CD4-positive, alpha-beta memory T cell (primary cell): ENCODE data around the gene MON1A. TPM values are rescaled to one million over a fixed set of nuclear protein-coding genes. Genes with fewer than 3 reads are reported as not detected.
"Not testable (repeated sequence)": the region's sequence is repeated elsewhere in the genome, so short reads cannot be mapped to it uniquely, and the experiment has no call there.

ENCODE experiments used
- CTCF ChIA-PET: fragments of 350-600 bp; sonication (Branson Sonifier 250); formaldehyde crosslinking; loops from one replicate; lab custom pipeline; 2021; ENCODE audit warnings: inconsistent platforms; ENCODE audit not compliant: partially characterized antibody; lab: Charles Lee
- POLR2A ChIA-PET: fragments of 350-600 bp; sonication (Branson Sonifier 250); formaldehyde crosslinking; loops from one replicate; lab custom pipeline; 2021; ENCODE audit not compliant: partially characterized antibody; lab: Charles Lee
- DNase-seq, 5 donors: peaks; one replicate each; pipeline versions ENCODE4 v3.0.0 to v3.0.0-alpha.2; 2020 to 2022; ENCODE audit warnings: mixed read lengths in 1 of 5
- H3K27ac ChIP-seq: one replicate; pipeline ENCODE4 v1.7.0; 2013; ENCODE audit warnings: low read depth, low read length
- H3K27me3 ChIP-seq: 2 replicates; pipeline ENCODE4 v1.7.0; 2013; ENCODE audit warnings: mild to moderate bottlenecking, low read length, moderate library complexity; ENCODE audit not compliant: insufficient read depth
- H3K36me3 ChIP-seq: 2 replicates; pipeline ENCODE4 v1.7.0; 2013; ENCODE audit warnings: mild to moderate bottlenecking, low read length, moderate library complexity; ENCODE audit not compliant: insufficient read depth
- H3K4me1 ChIP-seq: 2 replicates; pipeline ENCODE4 v1.7.0; 2013; ENCODE audit warnings: mild to moderate bottlenecking, low read length, moderate library complexity; ENCODE audit not compliant: insufficient read depth
- H3K4me3 ChIP-seq, 2 donors: one replicate each; pipeline ENCODE4 v1.7.0; 2013; ENCODE audit warnings: low read length in 2 of 2, mild to moderate bottlenecking in 1 of 2
- H3K9me3 ChIP-seq, 2 donors: one replicate each; pipeline ENCODE4 v1.7.0; 2013; ENCODE audit warnings: low read length in 2 of 2, control low read depth in 1 of 2; ENCODE audit not compliant: control insufficient read depth in 1 of 2
- H3K27ac Mint-ChIP-seq, 7 donors: one replicate each; pipeline ENCODE4 v1.8.0; 2020 to 2021; ENCODE audit warnings: mixed read lengths in 7 of 7, mild to moderate bottlenecking in 6 of 7, inconsistent platforms in 3 of 7, moderate library complexity in 3 of 7
- H3K27me3 Mint-ChIP-seq, 2 donors: one replicate each; pipeline ENCODE4 v1.8.0; 2020 to 2021; ENCODE audit warnings: mixed read lengths in 2 of 2
- H3K36me3 Mint-ChIP-seq, 2 donors: one replicate each; pipeline ENCODE4 v1.8.0; 2020 to 2021; ENCODE audit warnings: mixed read lengths in 2 of 2, inconsistent platforms in 1 of 2, mild to moderate bottlenecking in 1 of 2
- H3K4me1 Mint-ChIP-seq, 4 donors: one replicate each; pipeline ENCODE4 v1.8.0; 2020 to 2021; ENCODE audit warnings: mixed read lengths in 4 of 4, mild to moderate bottlenecking in 1 of 4
- H3K4me3 Mint-ChIP-seq, 8 donors: one replicate each; pipeline ENCODE4 v1.8.0; 2020 to 2021; ENCODE audit warnings: mixed read lengths in 8 of 8, mild to moderate bottlenecking in 7 of 8, moderate library complexity in 6 of 8, inconsistent platforms in 3 of 8
- H3K9me3 Mint-ChIP-seq, 8 donors: one replicate each; pipeline ENCODE4 v1.8.0; 2020 to 2021; ENCODE audit warnings: mixed read lengths in 8 of 8, mild to moderate bottlenecking in 5 of 8, inconsistent platforms in 3 of 8, moderate library complexity in 1 of 8
- intact Hi-C: fragments of 100-400 bp; cut with micrococcal nuclease; formaldehyde crosslinking; loops from one replicate; pipeline ENCODE4 v1.15.1; 2023
- polyA plus RNA-seq, 2 donors: library from polyadenylated mRNA; unstranded; fragments of 300-500 nt; fragmentation: Illumina TruSeq; gene quantifications; one replicate each; pipeline ENCODE4 v1.2.3, GENCODE V29; 2021
- total RNA-seq, 2 experiments: library from RNA; stranded (reverse); gene quantifications; one replicate each; pipeline ENCODE4 v1.2.3, GENCODE V29; 2021

Gene MON1A
- total and polyA plus RNA-seq, 4 experiments from 2014 or later, result 9.5 to 16.5 (median 13.2) TPM

DNA sequence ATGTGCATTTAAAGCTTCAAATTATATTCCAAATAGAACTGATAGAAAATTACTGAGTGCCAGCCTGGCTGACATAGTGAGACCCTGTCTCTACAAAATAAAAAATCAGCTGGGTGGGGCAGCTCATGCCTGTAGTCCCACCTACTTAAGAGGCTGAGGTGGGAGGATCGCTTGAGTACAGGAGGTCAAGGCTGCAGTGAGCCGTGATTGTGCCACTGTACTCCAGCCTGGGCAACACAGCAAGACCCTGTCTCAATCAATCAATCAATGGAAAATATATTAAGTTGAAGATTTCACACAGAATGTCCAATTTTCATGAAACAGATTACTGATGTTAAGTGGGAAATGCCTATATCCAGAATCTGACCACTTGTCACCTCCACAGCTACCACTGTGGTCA, 4.1 kb downstream of the MON1A start:
- Mint-ChIP-seq H3K4me1 (peaks cover 15 to 32% (median 21%) of the 10 kb centered on the region in 4 donors), H3K27me3 (no peaks in the 10 kb centered on the region), H3K9me3 (no peaks in the 10 kb centered on the region), H3K4me3 (no peak overlapping the region), H3K36me3 (peaks cover 9% of the 10 kb centered on the region in 2 donors), H3K27ac (peak overlapping the region in 2 of 7 donors; percentile 31 to 72)
- CTCF ChIA-PET, result interaction anchor here (1.5 kb wide), 1 partner anchor 10 kb away, joined by 4 read pairs; no protein-coding TSS in a partner anchor
- Histone ChIP-seq H3K4me1 (peaks cover 22% of the 10 kb centered on the region), H3K4me3 (no peak overlapping the region), H3K27me3 (no peaks in the 10 kb centered on the region), H3K36me3 (no peaks in the 10 kb centered on the region), H3K9me3 (no peaks in the 10 kb centered on the region), H3K27ac (no peak overlapping the region)
- intact Hi-C loops, result no loop called here
- POLR2A ChIA-PET, result no interaction called here
- no peak for DNase-seq

DNA sequence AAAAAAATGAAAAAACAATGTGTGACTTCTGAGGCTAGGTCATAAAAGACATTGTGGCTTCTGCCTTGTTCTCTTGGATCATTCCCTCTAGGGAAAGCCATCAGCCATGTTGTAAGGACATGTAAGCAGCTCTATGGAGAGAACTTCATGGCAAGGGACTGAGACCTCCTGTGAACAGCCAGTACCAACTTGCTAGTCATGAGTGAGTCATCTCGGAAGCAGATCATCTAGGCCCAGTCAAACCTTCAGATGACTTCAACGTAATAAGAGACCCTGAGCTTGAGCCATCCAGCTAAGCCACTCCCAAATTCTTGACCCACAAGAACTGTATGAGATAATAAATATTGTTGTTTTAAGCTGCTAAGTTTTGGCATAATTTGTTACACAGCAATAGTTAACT, 4.9 kb downstream of the MON1A start:
- H3K36me3 Mint-ChIP-seq, result peaks cover 9 to 16% of the 10 kb centered on the region in 2 donors
- H3K4me1 ChIP-seq, result peaks cover 14% of the 10 kb centered on the region
- H3K27ac Mint-ChIP-seq, result no peak overlapping the region

GRCh38 chr3:49917806-49918590, 11.6 kb downstream of the MON1A start:
- H3K4me3 Mint-ChIP-seq, H3K27me3 Mint-ChIP-seq, H3K4me1 Mint-ChIP-seq, intact Hi-C loops, H3K9me3 ChIP-seq, H3K4me3 ChIP-seq, DNase-seq, H3K27ac ChIP-seq, H3K9me3 Mint-ChIP-seq, H3K36me3 ChIP-seq, H3K27me3 ChIP-seq, H3K4me1 ChIP-seq: not testable (repeated sequence)
- peak overlapping the region in 1 of 7 donors; percentile 55 for H3K27ac Mint-ChIP-seq
- CTCF ChIA-PET, result interaction anchor here (0.8 to 1.0 kb wide), 2 partner anchors 9 to 46 kb away, joined by 3 to 4 read pairs; no protein-coding TSS in a partner anchor
- peaks cover 8 to 14% of the 10 kb centered on the region in 2 donors for H3K36me3 Mint-ChIP-seq
- POLR2A ChIA-PET, result interaction anchor here (1.3 kb wide), 1 partner anchor 11 kb away, joined by 4 read pairs; the partner anchor contains the start of gene MON1A

More for the DNA sequence above, 4.9 kb downstream of the MON1A start:
- Mint-ChIP-seq H3K4me1 (peaks cover 10 to 25% (median 18%) of the 10 kb centered on the region in 4 donors), H3K4me3 (no peak overlapping the region), H3K27me3 (no peaks in the 10 kb centered on the region), H3K9me3 (no peaks in the 10 kb centered on the region)
- intact Hi-C loops, result no loop called here
- ChIA-PET POLR2A (no interaction called here), CTCF (interaction anchor here (1.3 to 1.5 kb wide), 2 partner anchors 11 to 18 kb away, joined by 4 to 6 read pairs; no protein-coding TSS in a partner anchor)
- H3K9me3 ChIP-seq, result no peaks in the 10 kb centered on the region
- no peak for DNase-seq
- H3K4me3 ChIP-seq, result no peak overlapping the region
- H3K27ac ChIP-seq, result no peak overlapping the region
- H3K27me3 ChIP-seq, result no peaks in the 10 kb centered on the region
- H3K36me3 ChIP-seq, result no peaks in the 10 kb centered on the region

GRCh38 chr3:49916686-49917085, 12.9 kb downstream of the MON1A start:
- no peaks in the 10 kb centered on the region for H3K4me1 ChIP-seq
- intact Hi-C loops, result no loop called here
- Mint-ChIP-seq H3K27me3 (no peaks in the 10 kb centered on the region), H3K36me3 (peaks cover 19 to 25% of the 10 kb centered on the region in 2 donors), H3K9me3 (no peaks in the 10 kb centered on the region), H3K4me3 (no peak overlapping the region), H3K4me1 (peaks cover 3 to 6% (median 5%) of the 10 kb centered on the region in 4 donors), H3K27ac (no peak overlapping the region)
- no peak overlapping the region for H3K4me3 ChIP-seq
- no peaks in the 10 kb centered on the region for H3K9me3 ChIP-seq
- H3K36me3 ChIP-seq, result peaks cover 6% of the 10 kb centered on the region
- no peak overlapping the region for H3K27ac ChIP-seq
- no peak for DNase-seq
- POLR2A ChIA-PET, result interaction anchor here (0.5 kb wide), 1 partner anchor 20 kb away, joined by 3 read pairs; no protein-coding TSS in a partner anchor
- CTCF ChIA-PET, result interaction anchor here (1.5 kb wide), 1 partner anchor 10 kb away, joined by 4 read pairs; no protein-coding TSS in a partner anchor
- no peaks in the 10 kb centered on the region for H3K27me3 ChIP-seq

DNA sequence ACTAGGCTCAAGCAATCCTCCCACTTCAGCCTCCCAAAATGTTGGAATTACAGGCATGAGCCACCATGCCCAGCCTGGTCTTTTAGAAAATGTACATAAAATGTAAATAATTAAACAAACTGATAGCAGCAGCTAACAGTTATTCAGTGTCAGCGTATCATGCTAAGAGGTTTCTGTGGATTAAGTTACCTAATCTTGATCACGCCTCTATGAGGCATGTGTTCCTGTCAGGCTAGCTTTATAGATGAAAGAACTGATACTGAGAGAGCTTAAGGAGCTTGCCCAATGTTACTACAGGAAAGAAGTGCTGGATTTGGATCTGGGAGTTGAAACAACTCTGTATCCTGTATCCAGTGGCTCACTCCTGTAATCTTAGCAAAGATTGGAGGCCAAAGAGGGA, 14.7 kb downstream of the MON1A start:
- Mint-ChIP-seq H3K9me3 (no peaks in the 10 kb centered on the region), H3K36me3 (peaks cover 31 to 34% of the 10 kb centered on the region in 2 donors), H3K4me1 (peaks cover 3 to 5% (median 5%) of the 10 kb centered on the region in 4 donors), H3K27ac (peak overlapping the region in 1 of 7 donors; percentile 30), H3K4me3 (no peak overlapping the region), H3K27me3 (no peaks in the 10 kb centered on the region)
- ChIA-PET POLR2A (no interaction called here), CTCF (no interaction called here)
- Histone ChIP-seq H3K4me1 (no peaks in the 10 kb centered on the region), H3K36me3 (peaks cover 10% of the 10 kb centered on the region), H3K9me3 (no peaks in the 10 kb centered on the region), H3K27ac (no peak overlapping the region), H3K27me3 (no peaks in the 10 kb centered on the region), H3K4me3 (no peak overlapping the region)
- intact Hi-C loops, result no loop called here
- no peak for DNase-seq

GRCh38 chr3:49912881-49913281, 16.7 kb downstream of the MON1A start:
- H3K4me3 ChIP-seq, result no peak overlapping the region
- DNase-seq, result no peak
- peaks cover 17% of the 10 kb centered on the region for H3K36me3 ChIP-seq
- no peak overlapping the region for H3K4me3 Mint-ChIP-seq
- no peaks in the 10 kb centered on the region for H3K9me3 Mint-ChIP-seq
- POLR2A ChIA-PET, result no interaction called here
- H3K36me3 Mint-ChIP-seq, result peaks cover 30 to 39% of the 10 kb centered on the region in 2 donors
- no peaks in the 10 kb centered on the region for H3K4me1 ChIP-seq
- H3K27ac ChIP-seq, result no peak overlapping the region
- H3K27me3 ChIP-seq, result no peaks in the 10 kb centered on the region
- peaks cover 3 to 5% (median 4%) of the 10 kb centered on the region in 4 donors for H3K4me1 Mint-ChIP-seq
- no peaks in the 10 kb centered on the region for H3K27me3 Mint-ChIP-seq
- intact Hi-C loops, result no loop called here
- CTCF ChIA-PET, result no interaction called here
- H3K9me3 ChIP-seq, result no peaks in the 10 kb centered on the region
- H3K27ac Mint-ChIP-seq, result no peak overlapping the region

DNA sequence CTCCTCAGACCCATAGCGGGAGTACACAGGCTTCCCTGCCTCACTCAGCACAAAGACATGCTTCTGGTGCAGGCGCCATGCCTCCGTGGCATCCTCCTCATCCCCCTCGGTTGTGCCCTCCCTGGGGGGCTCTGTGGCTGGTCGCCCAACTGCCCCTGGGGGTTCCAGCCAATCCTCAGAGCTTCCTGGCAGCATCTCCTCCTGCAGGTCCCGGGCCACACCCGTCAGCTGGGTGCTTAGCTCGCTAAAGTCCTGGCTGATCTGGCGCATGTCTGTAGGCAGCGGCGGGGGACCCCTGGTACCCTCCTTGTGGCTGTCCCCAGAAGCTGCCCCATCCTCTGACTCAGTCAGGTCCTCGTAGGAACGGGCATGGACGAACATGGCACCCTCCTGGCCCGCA, 18.0 kb downstream of the MON1A start:
- peaks cover 17% of the 10 kb centered on the region for H3K36me3 ChIP-seq
- Mint-ChIP-seq H3K27ac (no peak overlapping the region), H3K4me3 (no peak overlapping the region), H3K36me3 (peaks cover 27 to 39% of the 10 kb centered on the region in 2 donors), H3K27me3 (no peaks in the 10 kb centered on the region), H3K9me3 (no peaks in the 10 kb centered on the region), H3K4me1 (peaks cover 5 to 12% (median 8%) of the 10 kb centered on the region in 4 donors)
- H3K4me3 ChIP-seq, result no peak overlapping the region
- DNase-seq, result no peak
- H3K9me3 ChIP-seq, result no peaks in the 10 kb centered on the region
- ChIA-PET POLR2A (no interaction called here), CTCF (no interaction called here)
- peaks cover 3% of the 10 kb centered on the region for H3K4me1 ChIP-seq
- no peaks in the 10 kb centered on the region for H3K27me3 ChIP-seq
- H3K27ac ChIP-seq, result no peak overlapping the region
- intact Hi-C loops, result no loop called here
